ENCODE measurements around the gene PBX4.
A peak's percentile ranks its signal among the peaks of the same experiment; 100 is the strongest.
"Not testable (repeated sequence)": the region's sequence is repeated elsewhere in the genome, so short reads cannot be mapped to it uniquely, and the experiment has no call there.

The PBX4 gene, protein sequence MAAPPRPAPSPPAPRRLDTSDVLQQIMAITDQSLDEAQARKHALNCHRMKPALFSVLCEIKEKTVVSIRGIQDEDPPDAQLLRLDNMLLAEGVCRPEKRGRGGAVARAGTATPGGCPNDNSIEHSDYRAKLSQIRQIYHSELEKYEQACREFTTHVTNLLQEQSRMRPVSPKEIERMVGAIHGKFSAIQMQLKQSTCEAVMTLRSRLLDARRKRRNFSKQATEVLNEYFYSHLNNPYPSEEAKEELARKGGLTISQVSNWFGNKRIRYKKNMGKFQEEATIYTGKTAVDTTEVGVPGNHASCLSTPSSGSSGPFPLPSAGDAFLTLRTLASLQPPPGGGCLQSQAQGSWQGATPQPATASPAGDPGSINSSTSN

GRCh38 chr19:19618219-19619051, at the start of gene PBX4:
Gene PBX4 (minus strand): TSS chr19:19618687. CDS start chr19:19618629, 58 bp downstream.
- peak; percentile 89 for DNase-seq (ENCODE audit: low read depth)

DNA sequence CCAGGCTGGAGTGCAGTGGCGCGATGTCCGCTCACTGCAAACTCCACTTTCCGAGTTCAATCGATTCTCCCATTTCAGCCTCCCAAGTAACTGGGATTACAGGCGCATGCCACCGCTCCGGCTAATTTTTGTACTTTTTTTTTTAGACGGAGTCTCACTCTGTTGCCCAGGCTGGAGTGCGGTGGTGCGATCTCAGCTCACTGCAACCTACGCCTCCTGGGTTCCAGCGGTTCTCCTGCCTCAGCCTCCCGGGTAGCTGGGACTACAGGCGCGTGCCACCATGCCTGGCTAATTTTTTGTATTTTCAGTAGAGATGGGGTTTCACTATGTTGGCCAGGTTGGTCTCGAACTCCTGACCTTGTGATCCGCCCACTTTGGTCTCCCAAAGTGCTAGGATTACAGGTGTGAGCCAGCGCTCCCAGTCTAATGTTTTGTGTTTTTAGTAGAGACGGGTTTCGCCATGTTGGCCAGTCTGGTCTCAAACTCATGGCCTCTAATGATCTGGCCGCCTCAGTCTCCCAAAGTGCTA, 47.0 kb upstream of the PBX4 start:
- DNase-seq (ENCODE audit: low read depth): not testable (repeated sequence)

DNA sequence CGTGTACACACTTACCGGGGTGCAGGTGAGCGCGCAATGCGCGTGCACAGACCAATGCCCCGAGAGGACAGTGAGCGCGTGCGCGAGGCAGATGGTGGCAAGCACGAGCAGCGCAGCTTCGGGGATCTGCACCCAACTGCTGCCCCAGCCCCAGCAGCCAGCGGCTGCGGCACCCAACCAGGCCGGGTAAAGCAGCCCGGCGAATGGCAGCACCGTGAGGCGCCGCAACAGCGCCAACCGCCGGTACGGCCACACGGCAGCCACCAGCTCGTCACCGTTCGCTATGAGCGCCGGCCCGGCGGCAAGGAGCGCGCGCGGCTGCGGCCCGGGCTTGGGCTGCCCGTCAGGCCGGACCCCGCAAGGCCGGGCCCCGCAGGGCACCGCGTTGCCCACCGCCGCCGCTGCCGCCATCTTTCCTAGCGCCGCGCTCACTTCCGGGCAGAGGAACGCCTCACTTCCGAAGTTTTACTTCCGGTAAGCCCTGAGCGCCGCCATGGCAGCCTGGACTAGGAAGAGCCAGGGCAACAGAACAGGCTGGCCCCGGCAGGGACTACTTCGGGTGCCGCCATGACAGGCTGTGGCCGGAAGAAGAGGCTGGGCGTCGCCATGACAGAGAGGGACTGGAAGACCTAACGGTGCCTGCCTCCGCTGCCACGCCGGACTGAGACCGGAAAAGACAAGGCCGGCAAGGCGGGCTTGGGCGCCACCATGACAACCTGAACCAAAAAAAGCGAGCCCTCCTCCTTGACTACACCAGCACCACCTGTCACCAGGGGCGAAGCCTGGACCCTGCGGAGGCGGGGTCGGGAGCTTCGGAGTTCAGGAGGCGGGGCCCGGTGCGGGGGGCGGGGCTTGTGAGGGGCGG, 45.0 kb upstream of the PBX4 start, which contains the start of gene ATP13A1:
ATP13A1 (minus strand) TSS at position 421 of the 865 bp plus-strand sequence; CDS start at position 411, 10 bp downstream.
- peak; percentile 98 for DNase-seq (ENCODE audit: low read depth)

DNA sequence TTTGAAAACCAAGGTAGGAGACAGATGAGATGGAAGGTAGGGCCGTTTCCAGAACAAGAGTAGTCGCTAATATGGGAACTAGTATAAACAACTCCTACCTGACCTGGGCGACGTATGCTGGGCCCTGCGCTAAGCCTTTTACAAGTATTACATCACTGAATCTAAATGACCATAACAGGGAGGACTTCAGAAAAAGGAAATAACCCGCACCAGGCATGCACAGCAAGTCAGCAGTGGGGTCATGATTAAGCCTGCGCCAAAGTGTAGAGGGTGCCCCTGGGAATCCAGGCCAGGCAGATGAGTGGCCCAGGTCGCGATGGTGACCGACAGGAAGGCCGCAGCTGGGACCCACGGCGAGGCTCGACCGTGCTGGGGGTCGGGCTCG, 44.4 kb upstream of the PBX4 start:
- peak; percentile 40 for DNase-seq (ENCODE audit: low read depth)

GRCh38 chr19:19662344-19662743, 43.9 kb upstream of the PBX4 start:
- no peak for DNase-seq (ENCODE audit: low read depth)

DNA sequence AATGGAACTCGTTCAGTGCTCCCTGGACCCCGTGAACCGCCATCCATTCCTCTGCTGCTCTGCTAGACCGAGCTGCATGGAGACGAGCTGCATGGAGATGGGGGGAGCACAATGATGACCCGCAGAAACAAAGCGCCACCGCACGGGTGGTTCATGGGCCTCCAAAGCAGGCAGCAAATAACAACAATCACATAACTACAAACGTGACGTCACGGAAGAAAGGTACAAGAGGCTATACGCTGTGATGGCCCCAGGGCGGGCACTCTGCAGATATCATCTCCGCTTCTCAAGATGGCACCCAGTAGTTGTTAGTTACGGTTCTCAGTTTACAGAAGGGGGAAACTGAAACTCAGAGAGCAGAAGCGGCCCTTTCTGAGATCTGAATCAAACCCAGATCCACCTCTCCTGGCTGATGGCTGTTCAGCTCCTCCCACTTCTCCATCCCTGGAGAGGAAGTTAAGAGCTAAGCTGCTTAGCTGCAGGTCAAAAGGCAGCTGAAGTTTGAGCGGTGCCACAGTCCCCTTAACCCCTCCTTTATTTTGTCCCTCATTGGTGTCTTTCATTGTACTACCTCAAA, 43.3 kb upstream of the PBX4 start:
- peak; percentile 49 for DNase-seq (ENCODE audit: low read depth)

GRCh38 chr19:19661141-19661674, 42.7 kb upstream of the PBX4 start:
- no peak for DNase-seq (ENCODE audit: low read depth)

- DNase-seq (ENCODE audit: low read depth): no peak
Measured at GRCh38 chr19:19659646-19660245, 41.3 kb upstream of the PBX4 start.

DNA sequence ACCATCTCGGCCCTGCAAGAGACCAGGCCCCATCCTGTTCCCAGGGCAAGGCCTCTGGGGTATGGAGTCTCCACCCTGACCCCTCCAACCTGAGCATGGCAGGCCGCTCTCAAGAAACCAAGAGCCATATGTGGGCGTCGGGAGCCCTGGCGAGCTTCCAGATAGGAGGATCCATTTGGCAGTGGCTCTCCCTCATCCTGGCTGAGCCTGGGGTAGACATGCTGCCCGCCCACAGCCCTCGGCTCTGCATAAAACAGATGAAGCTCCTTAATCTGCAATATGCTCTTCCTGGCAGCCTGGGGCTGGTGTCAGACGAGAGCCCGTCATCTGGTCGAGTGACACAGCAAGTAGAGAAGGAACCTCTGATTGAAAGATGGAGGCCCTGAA, 38.9 kb upstream of the PBX4 start:
- DNase-seq (ENCODE audit: low read depth): no peak

DNA sequence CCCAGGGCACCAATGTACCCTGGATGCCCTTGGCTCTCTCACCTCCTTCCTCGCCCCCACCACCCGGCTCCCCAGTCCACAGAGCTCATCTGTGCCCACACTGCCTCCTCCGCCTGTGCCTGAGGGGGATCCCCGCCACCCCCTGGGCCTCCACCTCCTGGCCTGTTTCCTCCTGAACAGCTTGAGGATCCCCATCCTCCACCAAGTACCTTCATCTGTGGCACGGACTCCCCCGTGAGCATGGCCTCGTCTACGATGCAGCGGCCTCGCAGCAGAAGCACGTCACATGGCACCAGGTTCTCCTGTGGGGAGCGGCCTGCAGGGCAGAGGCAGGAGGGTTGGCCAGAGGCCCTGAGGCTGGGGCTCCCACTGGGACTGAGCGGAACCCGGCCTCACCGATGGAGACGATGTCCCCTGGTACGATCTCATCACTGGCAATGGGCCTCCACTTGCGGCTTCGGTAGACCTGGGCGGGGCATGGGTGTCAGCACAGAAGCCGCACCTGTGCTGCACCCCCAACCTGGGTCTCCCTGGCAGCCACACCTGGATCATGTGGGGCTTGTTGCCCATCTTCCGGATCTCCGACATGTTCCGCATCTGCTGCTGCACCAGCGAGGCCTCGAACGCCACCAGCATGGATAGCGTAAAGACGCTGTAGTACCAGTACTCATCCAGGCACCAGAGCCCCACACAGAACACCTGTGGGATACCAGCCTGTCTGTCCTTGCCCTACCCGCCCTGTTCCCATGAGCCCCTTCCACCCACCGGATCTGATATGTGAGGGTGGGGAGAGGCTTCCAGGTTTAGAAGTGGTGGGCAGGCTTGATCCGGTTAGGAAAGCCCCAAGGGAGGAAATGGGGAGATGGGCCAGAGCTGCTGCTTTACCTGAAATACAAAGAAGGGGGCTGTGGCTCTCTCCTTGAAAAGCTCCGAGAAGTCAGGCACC, 38.2 kb upstream of the PBX4 start:
- no peak for DNase-seq (ENCODE audit: low read depth)

- no peak for DNase-seq (ENCODE audit: low read depth)
Measured at GRCh38 chr19:19655641-19656343, 37.3 kb upstream of the PBX4 start.

- no peak for DNase-seq (ENCODE audit: low read depth)
Measured at GRCh38 chr19:19655051-19655594, 36.6 kb upstream of the PBX4 start.

- no peak for DNase-seq (ENCODE audit: low read depth)
Measured at GRCh38 chr19:19654441-19654840, 36.0 kb upstream of the PBX4 start.

GRCh38 chr19:19653597-19654147, 35.2 kb upstream of the PBX4 start:
- DNase-seq (ENCODE audit: low read depth): no peak

DNA sequence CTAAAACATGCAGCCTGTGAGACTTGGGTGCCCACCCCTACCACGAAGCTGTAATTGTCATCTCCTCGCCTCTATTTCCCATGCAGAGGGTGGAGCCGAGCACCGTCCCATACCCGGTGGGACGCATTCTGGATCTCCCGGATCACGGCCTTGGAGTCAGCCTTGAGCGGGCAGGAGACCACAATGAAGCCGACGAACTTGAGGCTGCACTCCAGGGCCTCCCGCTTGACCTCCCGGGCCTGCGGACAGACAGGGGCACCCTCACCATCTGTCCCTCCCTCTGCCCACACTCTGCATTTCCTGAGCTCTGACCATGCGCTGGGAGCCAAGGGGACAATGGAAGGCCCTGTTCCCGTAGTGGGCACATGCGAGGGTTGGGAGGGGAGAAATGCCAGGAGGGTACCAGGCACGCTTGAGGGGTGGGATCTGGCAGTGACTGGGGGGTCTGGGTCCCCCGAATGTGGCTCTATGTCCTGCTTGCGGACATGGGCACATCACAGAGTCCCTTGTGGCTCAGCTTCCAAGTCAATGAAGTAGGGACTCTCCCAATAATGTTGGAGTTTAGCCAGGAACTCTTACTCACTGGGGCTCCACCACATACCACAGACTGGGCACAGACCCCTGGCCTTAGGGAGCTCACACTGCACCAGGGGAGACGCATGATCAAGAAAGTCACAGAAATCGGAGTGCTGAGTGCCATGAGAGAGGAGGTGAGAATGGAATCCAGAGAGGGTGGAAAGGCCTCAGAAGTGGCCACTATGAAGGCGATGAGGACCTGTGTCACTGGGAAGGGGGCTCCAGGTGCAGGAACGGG, 34.2 kb upstream of the PBX4 start:
- no peak for DNase-seq (ENCODE audit: low read depth)

- no peak for DNase-seq (ENCODE audit: low read depth)
Measured at GRCh38 chr19:19651076-19651475, 32.6 kb upstream of the PBX4 start.

DNA sequence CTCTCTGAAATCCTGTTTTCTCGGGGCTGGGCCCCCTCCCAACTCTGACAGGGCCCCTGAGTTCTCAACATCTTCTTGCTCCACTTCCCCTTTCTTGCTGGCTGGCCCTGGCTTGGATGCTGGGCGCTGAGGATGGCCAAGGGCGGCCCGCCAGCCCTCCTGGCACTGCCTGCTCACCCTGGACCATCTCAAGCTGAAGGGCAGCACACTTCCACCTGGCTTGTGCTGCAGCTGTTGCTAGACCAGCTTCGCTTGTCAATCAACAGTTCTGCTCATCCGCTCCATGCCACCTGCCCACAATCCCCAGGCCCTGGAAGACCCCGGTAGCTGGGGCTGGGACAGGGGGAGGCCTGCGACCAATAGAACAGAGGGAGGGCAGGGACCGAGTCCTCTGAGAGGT, 31.8 kb upstream of the PBX4 start:
- no peak for DNase-seq (ENCODE audit: low read depth)

DNA sequence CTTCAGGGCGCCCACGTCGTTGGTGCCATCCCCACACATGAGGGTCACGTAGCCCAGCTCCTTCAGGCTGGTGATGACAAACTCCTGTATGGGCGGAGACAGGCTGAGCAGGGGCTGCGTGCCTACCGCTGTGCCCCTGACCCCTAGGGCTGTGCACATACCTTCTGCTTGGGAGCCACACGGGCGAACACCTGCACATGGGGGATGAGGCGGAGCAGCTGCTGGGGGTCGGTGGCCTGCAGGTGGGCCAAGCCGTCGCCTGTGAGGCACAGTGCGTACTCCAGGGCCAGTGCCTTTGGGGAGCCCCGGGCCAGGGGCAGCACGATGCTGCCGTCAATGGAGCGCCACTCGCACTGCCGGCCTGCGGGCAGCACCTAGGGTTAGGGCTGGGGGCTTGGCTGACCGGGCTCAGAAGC, 31.1 kb upstream of the PBX4 start:
- DNase-seq (ENCODE audit: low read depth): no peak

All from iris pigment epithelial cell (primary cell).